Medulla oblongata (tissue), 1 donor: ENCODE data around the gene FMN1.

ENCODE experiments used
- DNase-seq: peaks from one replicate; pipeline ENCODE4 v3.0.0-alpha.2; 2015; ENCODE audit errors: extremely low spot score

Gene FMN1

GRCh38 chr15:33201491-33202231 is 7.1 kb upstream of the FMN1 start:
- peak; percentile 60 for DNase-seq

- no peak for DNase-seq
These were observed 6.4 kb upstream of the FMN1 start for GRCh38 chr15:33200903-33201302.

- DNase-seq: no peak
These were observed 5.9 kb upstream of the FMN1 start for GRCh38 chr15:33200444-33200843.

DNA sequence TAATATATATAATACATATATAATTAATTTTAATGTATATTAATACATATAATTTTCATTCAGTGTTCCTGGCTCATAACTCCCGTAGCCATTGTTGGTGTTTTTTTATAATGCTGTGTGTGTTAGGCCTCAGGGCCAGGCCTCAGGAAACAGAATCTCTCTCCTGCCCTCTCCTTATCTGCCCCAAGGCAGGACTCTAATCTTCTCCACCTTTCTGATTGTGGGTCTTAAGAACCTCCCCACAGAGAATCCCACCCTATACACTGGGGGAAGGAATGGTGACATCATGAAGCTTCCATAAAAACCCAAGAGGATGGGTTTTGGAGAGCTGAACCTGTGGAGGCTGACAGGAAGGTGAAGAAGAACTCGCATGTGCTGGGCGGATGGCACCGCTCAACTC is 4.0 kb upstream of the FMN1 start:
- no peak for DNase-seq

GRCh38 chr15:33197636-33198035 is 3.1 kb upstream of the FMN1 start:
- DNase-seq: no peak

DNA sequence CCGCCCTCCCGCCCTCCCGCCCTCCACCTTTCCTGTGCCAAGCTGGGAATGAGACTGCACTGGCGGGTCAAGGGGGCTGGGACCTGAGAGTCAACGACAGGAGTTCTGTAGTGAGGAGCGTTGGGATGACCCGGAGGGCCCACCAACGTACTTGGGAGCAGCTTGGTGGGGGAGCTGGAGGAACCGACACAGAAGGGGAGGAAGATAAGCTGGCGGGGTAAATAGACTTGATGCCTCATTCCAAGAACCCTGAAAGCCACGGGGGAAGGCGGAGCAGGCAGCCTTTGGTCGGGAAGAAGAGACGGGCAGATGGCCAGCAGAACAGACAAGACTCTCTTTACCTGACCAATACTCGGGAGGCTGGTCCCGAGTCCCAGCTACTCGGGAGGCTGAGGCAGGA is 277 bp downstream of the FMN1 start:
- no peak for DNase-seq

DNA sequence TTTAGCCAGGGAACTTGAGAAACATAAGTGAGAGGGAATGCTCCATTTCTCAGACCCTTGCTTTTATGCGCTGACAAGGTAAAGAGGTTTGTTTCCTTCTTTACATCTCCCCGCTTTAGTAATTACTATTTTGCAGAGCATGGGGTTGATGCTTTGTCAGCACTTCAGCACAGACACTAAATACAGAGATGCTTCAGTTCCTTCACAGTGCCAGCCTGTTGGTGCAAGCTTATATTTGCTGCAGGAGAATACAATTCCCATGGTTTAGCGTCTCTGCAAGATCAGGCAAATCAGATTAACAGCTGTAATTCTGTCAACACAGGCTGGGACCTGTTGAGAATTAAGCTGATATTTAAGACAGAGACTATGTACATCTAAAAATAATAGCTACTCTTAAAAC is 2.9 kb downstream of the FMN1 start:
- no peak for DNase-seq

- no peak for DNase-seq
These were observed 4.0 kb downstream of the FMN1 start for GRCh38 chr15:33190539-33190938.

DNA sequence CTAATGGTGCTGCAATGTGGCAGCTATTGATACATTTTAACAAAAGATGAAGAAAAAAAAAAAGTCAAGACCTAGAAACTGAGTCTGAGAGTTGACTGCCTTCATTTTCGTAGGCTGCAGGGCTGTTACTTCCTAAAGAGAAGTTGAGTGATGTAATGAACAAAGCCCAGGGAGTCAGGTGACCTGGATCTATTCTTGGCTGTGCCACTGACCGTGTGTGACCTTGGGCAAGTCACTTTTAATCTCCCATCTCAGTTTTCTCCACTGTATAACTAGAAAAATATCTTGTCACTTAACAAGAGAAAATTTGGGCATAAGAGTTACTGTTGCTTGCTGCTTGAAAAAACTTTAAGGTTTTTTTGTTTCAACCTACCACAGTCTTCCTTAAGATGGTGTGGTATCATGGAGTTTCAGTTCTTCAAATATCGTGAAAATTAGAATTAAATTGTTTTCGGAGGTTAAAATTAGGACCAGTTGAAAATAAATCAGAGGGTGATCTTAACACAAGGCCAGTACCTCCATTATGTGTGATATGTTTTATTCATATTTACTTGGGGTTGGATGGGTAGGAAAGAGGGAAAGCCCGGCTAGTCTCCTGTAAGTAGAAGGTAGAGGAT is 5.8 kb downstream of the FMN1 start:
- peak; percentile 51 for DNase-seq

GRCh38 chr15:33188159-33188558 is 6.4 kb downstream of the FMN1 start:
- DNase-seq: no peak

DNA sequence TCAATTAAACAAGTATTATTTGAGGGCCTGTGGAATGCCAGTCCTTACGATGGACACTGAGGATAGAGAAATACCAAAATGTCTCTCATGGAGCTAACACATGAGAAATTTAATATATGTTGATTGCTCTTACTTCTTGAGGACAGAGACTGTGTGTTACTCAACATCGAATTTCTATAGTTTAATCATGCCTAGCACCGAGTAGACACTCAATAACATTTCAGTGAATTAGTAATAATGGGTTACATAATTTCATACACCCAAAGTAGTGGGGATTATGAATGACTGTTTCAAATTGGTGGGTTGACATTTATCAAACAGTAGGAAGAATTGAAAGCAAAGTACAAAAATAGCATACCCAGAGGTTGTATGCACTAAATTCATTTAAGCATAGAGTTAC is 11.2 kb downstream of the FMN1 start:
- DNase-seq: no peak

DNA sequence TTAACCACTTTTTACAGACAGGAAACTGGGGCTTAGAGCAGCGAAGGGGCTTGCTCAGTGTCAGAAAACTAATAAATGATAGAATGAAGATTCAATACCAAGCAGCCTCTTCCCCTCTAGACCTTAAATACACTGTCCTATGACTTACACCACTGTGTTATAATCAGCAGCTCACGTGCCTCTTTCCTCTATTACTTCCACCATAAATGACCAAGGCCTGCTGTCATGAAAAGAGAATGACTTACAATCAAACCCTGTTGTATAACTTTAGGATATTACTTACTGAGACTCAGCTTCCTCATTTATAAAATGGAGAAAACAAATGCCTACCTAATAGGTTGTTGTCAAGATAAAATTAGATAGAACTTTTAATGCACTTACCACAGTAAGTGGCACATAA is 11.6 kb downstream of the FMN1 start:
- no peak for DNase-seq

DNA sequence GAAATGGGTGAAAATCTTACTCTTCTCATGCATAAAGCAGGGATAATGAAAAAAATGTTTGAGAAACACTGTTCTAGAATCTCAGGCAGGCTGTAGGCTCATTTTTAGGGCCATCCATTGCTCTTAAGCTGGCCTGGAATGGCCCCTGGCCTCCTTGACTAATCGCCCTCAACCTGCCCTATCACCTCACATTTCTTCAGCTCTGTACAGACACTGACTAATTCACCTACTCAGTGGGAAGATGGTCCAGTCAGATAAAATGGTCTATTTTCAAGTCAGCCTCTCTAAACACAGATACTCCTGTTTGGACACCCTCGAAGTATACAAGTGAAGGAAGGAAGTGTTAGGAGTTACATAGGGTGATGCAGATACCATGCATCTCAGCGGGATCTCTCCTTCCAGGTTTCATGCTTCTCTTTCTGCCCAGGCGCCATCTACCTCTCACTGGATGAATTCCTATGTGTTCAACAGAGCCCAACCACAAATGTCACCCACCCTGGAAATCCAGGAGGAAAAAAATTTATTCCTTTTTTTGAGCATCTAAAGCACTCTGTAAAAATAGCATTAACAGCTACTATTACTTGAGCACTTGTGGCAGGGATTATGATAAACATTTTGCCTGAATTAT is 12.1 kb downstream of the FMN1 start:
- no peak for DNase-seq

- DNase-seq: no peak
These were observed 14.6 kb downstream of the FMN1 start for GRCh38 chr15:33179874-33180273.

DNA sequence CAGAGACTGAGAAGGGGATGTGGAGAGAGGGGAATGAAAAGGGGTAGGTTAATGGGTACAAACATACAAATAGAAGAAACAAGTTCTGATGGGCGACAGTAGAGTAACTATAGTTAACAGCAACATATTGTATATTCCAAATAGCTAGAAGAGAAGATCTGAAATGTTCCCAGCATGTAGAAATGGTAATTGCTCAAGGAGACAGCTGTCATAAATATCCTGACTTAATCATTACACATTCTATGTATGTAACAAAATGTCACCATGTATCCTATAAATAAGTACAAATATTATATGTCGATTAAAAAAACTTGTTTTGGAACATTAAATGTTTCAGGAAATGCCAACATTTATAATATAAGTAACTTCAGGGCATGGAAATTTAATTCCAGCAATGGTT is 23.3 kb downstream of the FMN1 start:
- DNase-seq: no peak

GRCh38 chr15:33169625-33170024 is 24.9 kb downstream of the FMN1 start:
- DNase-seq: no peak

DNA sequence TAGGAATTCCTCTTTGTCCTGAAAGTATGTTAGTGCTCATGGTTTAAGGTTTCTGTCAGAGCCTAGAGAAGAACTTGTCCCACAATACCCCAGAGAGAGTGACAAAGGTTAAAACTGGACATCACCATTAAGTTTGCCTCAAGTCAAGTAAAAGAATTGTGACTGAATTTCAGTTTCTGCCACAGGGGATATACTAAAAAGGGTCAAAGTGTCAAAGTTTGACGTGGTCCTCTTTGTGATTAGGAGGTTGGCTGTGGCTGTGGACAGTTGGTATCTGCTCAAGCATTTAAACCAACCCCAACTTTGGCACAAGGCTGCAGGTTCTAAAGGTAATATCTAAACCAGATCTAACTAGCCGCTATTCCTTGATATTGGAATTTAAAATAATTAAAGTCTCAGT is 26.1 kb downstream of the FMN1 start:
- DNase-seq: no peak

GRCh38 chr15:33163816-33164215 is 30.7 kb downstream of the FMN1 start:
- DNase-seq: no peak

DNA sequence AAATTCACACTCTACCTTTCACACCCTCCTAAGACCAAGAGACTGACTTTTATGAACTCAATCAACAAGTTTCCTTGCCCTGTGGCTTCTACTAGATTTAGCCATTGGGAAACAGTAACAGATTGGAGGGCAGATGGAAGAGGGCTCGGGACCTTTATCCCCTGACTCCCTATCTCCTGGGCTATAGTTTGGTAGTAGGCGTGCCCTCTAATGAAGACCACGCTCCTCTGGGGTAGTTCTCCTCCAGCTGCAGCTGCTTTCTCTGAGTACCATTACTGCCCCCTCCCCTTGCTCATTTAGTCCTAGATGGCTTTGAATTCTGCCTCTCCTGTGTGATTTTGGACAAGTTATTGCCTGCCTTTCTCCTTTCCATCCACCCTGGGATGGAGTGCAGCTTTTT is 33.3 kb downstream of the FMN1 start:
- no peak for DNase-seq

DNA sequence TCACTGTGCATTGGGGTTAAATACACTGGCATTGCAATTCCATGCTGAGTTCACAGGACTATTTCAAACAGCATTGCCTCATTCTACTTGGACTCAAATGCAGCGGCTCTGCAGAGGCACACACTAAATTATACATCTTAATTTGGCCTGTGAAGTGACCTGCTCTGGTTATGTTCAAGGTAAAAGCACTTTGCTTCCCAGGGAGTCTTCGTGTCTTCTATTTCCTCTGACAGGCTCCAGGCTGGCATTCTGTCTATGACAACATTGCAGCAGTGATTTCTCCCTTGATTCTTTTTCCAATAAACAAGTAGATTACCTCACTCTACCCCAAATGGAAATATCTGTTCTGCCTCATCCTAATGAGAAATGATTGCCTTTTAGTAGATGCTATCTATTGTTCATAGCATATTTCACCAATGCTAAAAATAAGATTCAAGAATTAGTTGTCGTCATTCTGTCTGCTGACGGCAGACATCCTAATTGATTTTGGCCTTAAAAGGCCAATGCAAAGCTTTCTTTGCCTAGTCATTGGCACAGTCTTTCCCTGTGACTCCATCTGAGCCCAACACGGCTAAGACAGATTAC is 33.8 kb downstream of the FMN1 start:
- DNase-seq: no peak

DNA sequence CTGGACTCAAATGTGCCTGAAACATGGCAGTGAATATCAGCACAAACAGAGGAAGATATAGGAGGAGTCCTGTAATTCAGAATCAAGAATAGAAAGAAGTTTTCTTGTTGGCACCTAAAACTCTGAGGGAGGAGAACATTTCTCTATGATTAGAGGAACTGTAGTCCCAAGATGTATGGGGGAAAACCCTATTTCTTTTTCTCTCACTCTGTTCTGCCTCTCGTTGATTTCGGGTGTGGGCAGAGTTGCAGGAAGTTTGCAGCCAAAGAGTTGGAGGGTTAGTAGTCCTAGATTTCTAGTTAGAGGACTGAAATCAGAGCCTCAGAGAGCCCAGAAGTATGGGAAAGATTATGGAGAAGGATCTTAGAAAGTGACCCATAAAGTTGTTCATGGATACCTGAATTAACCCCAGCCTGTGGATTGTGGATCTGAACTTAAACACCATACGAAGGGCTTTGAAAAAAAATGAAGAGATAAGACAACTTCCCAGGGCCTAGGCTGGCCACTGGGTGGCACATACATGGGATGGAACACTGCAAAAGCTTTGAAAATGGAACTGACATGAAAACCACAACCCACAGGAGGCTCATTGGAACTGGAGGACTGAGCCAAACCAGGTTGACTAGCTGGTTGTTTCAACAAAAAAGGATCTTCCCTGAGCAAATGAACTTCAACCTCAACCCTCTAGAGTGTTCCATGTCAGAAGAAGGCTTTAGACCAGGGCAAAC is 34.6 kb downstream of the FMN1 start:
- DNase-seq: no peak

DNA sequence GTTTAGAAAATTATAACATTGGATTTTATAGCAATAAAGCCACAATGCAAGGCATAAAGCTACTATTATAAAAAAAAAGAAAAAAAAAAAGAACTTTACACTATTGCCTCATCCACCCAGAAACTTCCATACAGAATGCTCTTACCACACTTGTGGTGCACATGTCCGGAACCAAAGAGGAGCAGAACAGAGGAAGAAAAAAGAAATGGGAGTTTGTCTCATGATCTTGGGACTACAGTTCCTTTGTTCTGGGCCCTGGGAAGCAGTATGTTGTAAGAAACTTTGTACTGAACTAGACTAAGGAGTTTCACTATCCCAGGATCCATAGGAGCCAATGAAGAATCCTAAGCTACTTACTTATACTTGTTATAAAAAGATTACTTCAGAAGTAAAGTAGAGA is 36.1 kb downstream of the FMN1 start:
- peak; percentile 66 for DNase-seq
